ENCODE data around the gene LYRM7.
"Not testable (repeated sequence)": the region's sequence is repeated elsewhere in the genome, so short reads cannot be mapped to it uniquely, and the experiment has no call there.

Gene LYRM7

GRCh38 chr5:131171276-131171810 lies 599 bp downstream of the LYRM7 start:
- no peak for DNase-seq (ENCODE audit: insufficient read length, low spot score)
- FAIRE-seq = peak; percentile 88

GRCh38 chr5:131180407-131180806 lies 9.7 kb downstream of the LYRM7 start:
- DNase-seq (ENCODE audit: insufficient read length, low spot score) (no peak), FAIRE-seq (peak; percentile 44)

GRCh38 chr5:131182839-131183238 lies 12.1 kb downstream of the LYRM7 start:
- DNase-seq (ENCODE audit: insufficient read length, low spot score) = no peak
- peak; percentile 21 for FAIRE-seq

GRCh38 chr5:131185523-131186104 lies 14.9 kb downstream of the LYRM7 start:
- DNase-seq (ENCODE audit: insufficient read length, low spot score) (no peak), FAIRE-seq (no peak)

GRCh38 chr5:131186561-131187256 lies 16.0 kb downstream of the LYRM7 start:
- DNase-seq (ENCODE audit: insufficient read length, low spot score) (no peak), FAIRE-seq (no peak)

GRCh38 chr5:131193106-131193505 lies 22.4 kb downstream of the LYRM7 start:
- FAIRE-seq = peak; percentile 66
- DNase-seq (ENCODE audit: insufficient read length, low spot score) = no peak

- not testable (repeated sequence) for DNase-seq (ENCODE audit: insufficient read length, low spot score); FAIRE-seq
These were observed 23.2 kb downstream of the LYRM7 start for GRCh38 chr5:131193897-131194296.

- FAIRE-seq (no peak), DNase-seq (ENCODE audit: insufficient read length, low spot score) (no peak)
These were observed 24.0 kb downstream of the LYRM7 start for GRCh38 chr5:131194725-131195124.

GRCh38 chr5:131195696-131196095 lies 25.0 kb downstream of the LYRM7 start:
- DNase-seq (ENCODE audit: insufficient read length, low spot score) = no peak

GRCh38 chr5:131196331-131196730 lies 25.6 kb downstream of the LYRM7 start:
- no peak for FAIRE-seq
- DNase-seq (ENCODE audit: insufficient read length, low spot score) = no peak

More at GRCh38 chr5:131195696-131196095, 25.0 kb downstream of the LYRM7 start:
- no peak for FAIRE-seq

- DNase-seq (ENCODE audit: insufficient read length, low spot score) (no peak), FAIRE-seq (no peak)
These were observed 27.9 kb downstream of the LYRM7 start for GRCh38 chr5:131198625-131199024.

GRCh38 chr5:131200560-131200959 lies 29.8 kb downstream of the LYRM7 start:
- DNase-seq (ENCODE audit: insufficient read length, low spot score) (no peak), FAIRE-seq (no peak)

GRCh38 chr5:131204964-131205363 lies 34.2 kb downstream of the LYRM7 start:
- no peak for FAIRE-seq

GRCh38 chr5:131206061-131206460 lies 35.3 kb downstream of the LYRM7 start:
- FAIRE-seq = no peak

More at GRCh38 chr5:131204964-131205363, 34.2 kb downstream of the LYRM7 start:
- no peak for DNase-seq (ENCODE audit: insufficient read length, low spot score)

GRCh38 chr5:131206772-131207171 lies 36.0 kb downstream of the LYRM7 start:
- DNase-seq (ENCODE audit: insufficient read length, low spot score) (no peak), FAIRE-seq (peak; percentile 62)

More at GRCh38 chr5:131206061-131206460, 35.3 kb downstream of the LYRM7 start:
- DNase-seq (ENCODE audit: insufficient read length, low spot score) = no peak

GRCh38 chr5:131209175-131209505 lies 38.4 kb downstream of the LYRM7 start:
- DNase-seq (ENCODE audit: insufficient read length, low spot score) = no peak
- FAIRE-seq = no peak

- FAIRE-seq (peak; percentile 99), DNase-seq (ENCODE audit: insufficient read length, low spot score) (peak; percentile 40)
These were observed 38.9 kb downstream of the LYRM7 start for GRCh38 chr5:131209506-131210150.

GRCh38 chr5:131210151-131210510 lies 39.4 kb downstream of the LYRM7 start:
- DNase-seq (ENCODE audit: insufficient read length, low spot score) (no peak), FAIRE-seq (no peak)

GRCh38 chr5:131211669-131212068 lies 40.9 kb downstream of the LYRM7 start:
- no peak for DNase-seq (ENCODE audit: insufficient read length, low spot score)
- FAIRE-seq = no peak

GRCh38 chr5:131212471-131213021 lies 41.8 kb downstream of the LYRM7 start:
- peak; percentile 91 for FAIRE-seq
- no peak for DNase-seq (ENCODE audit: insufficient read length, low spot score)

GRCh38 chr5:131214609-131215227 lies 44.0 kb downstream of the LYRM7 start:
- FAIRE-seq (peak; percentile 49), DNase-seq (ENCODE audit: insufficient read length, low spot score) (no peak)

Measured in GM19239 (cell line).